HG03520 (cell line): ENCODE data around the gene ENDOV.

Experiments used
- ATAC-seq: cut with Tn5 transposase; IDR thresholded peaks from one replicate; pipeline ENCODE4 v1.9.1; 2021; ENCODE audit warnings: mild to moderate bottlenecking, moderate library complexity; ENCODE audit not compliant: unreplicated experiment

Gene ENDOV

GRCh38 chr17:80480248-80480647 is 65.3 kb downstream of the ENDOV start:
- no peak for ATAC-seq

- no peak for ATAC-seq
Measured at GRCh38 chr17:80481284-80482057, 66.5 kb downstream of the ENDOV start.

- no peak for ATAC-seq
Measured at GRCh38 chr17:80482058-80482318, 67.0 kb downstream of the ENDOV start.

GRCh38 chr17:80482555-80483308 is 67.8 kb downstream of the ENDOV start:
- no peak for ATAC-seq

- ATAC-seq, result no peak
Measured at GRCh38 chr17:80485846-80486245, 70.9 kb downstream of the ENDOV start.

- no peak for ATAC-seq
Measured at GRCh38 chr17:80486692-80487091, 71.7 kb downstream of the ENDOV start.

- ATAC-seq, result no peak
Measured at GRCh38 chr17:80487511-80487910, 72.5 kb downstream of the ENDOV start.
